ENCODE results near the gene PANX2. TPM values are rescaled to one million over a fixed set of nuclear protein-coding genes. Genes with fewer than 3 reads are reported as not detected.

Gene PANX2
- total and polyA plus RNA-seq, 2 of the 13 experiments (the other 11 are each of a cell fraction or from before 2014, with no cell fraction given), result 0.15 to 1.1 TPM

DNA sequence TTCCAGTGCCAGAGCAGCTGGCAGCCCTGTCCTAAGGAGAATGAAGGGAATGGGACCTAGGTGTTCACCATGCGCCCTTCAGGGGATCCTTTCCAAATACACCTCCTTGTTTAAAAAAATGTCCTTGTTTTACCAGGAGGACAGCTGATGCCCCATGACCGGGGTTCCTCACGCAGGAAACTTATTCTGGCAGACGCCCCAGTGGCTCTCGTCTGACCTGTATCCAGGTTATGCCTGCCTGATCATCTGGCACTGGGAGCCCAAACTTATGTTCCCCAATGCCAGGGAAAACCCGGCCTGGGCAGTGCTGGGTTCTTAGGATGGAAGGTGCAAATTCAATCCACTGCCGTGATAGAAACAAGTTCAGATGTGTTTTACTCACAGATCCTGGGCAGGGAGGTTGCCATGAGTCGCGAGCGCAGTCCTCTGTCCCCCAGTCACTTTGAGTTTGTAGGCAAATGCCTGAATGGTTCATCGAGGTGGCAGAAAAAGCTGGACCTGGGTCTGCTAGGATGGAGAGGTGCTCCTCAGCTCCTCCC, 49.3 kb upstream of the PANX2 start (continued):
- TF ChIP-seq, protein P1, sequence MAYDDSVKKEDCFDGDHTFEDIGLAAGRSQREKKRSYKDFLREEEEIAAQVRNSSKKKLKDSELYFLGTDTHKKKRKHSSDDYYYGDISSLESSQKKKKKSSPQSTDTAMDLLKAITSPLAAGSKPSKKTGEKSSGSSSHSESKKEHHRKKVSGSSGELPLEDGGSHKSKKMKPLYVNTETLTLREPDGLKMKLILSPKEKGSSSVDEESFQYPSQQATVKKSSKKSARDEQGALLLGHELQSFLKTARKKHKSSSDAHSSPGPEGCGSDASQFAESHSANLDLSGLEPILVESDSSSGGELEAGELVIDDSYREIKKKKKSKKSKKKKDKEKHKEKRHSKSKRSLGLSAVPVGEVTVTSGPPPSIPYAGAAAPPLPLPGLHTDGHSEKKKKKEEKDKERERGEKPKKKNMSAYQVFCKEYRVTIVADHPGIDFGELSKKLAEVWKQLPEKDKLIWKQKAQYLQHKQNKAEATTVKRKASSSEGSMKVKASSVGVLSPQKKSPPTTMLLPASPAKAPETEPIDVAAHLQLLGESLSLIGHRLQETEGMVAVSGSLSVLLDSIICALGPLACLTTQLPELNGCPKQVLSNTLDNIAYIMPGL (CRISPR knock-in tag; IDR thresholded peaks at IDR 0.05; ENCODE audit: borderline replicate concordance in 1 of 2, low read depth in 1 of 2), result no peak
- TF ChIP-seq SP2 (CRISPR knock-in tag; IDR thresholded peaks at IDR 0.05) (no peak), MTA3 (CRISPR knock-in tag; IDR thresholded peaks at IDR 0.05) (no peak), MYNN (CRISPR knock-in tag; IDR thresholded peaks at IDR 0.05; ENCODE audit: low read depth) (no peak), KDM5B (CRISPR knock-in tag; IDR thresholded peaks at IDR 0.05; ENCODE audit: borderline replicate concordance) (no peak)

DNA sequence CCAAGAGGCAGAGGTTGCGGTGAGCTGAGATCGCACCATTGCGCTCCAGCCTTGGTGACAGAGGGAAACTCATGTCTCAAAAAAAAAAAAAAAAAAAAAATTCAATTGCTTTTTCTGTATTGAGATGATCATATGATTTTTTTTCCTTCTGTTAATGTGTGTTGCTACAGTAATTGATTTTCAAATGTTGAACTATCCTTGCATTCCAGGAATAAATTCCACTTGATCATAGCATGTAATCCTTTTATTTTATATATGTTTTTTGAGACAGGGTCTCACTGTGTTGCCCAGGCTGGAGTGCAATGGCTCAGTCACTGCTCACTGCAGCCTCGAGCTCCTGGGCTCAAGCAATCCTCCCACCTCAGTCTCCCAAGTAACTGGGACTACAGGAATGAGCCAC, 47.4 kb upstream of the PANX2 start:
- Histone ChIP-seq H3K27ac (ENCODE audit: extremely low read length, insufficient read depth, low read length) (no peak overlapping the region), H3K36me3 (replicated peaks in 1 of 2; ENCODE audit: control insufficient read depth in 1 of 2, insufficient read depth in 2 of 2, low read length in 2 of 2) (no peaks in the 10 kb centered on the region), H3K4me3 (replicated peaks in 1 of 3; ENCODE audit: insufficient read depth in 1 of 3, low read depth in 2 of 3, low read length in 3 of 3) (no peak overlapping the region), H3K4me2 (ENCODE audit: low read depth, low read length) (no peak overlapping the region), H3K27me3 (ENCODE audit: control insufficient read depth in 1 of 2, insufficient read depth in 2 of 2, low read length in 2 of 2) (peaks cover 5 to 57% of the 10 kb centered on the region in 2 experiments; a peak in 4 of 5 replicates), H3K9ac (ENCODE audit: insufficient read depth, low read depth, low read length) (no peak overlapping the region), H4K20me1 (ENCODE audit: insufficient read depth, low read length) (no peaks in the 10 kb centered on the region), H2AFZ (ENCODE audit: low read length) (no peak overlapping the region), H3K79me2 (ENCODE audit: insufficient read depth, low read length) (no peaks in the 10 kb centered on the region), H3K9me3 (ENCODE audit: low read length) (no peaks in the 10 kb centered on the region), H3K4me1 (ENCODE audit: insufficient read depth, low read length) (peaks cover 22% of the 10 kb centered on the region)
- no peak for FAIRE-seq
- POLR2A ChIA-PET, result no interaction called here
- in situ Hi-C loops (cut with HindIII; ENCODE audit: extremely low pct_ligation_motif_present, low pct_unique_long_range_greater_than_20kb), result no loop called here
- no peak for DNase-seq (ENCODE audit: low spot score)
- no TSS peak for BruUV-seq (replicated peaks)
- ATAC-seq, result no peak
- WGBS (ENCODE audit: low lambda C conversion rate), result 69% methylated on average over 4 of the region's 4 CpGs
- intact Hi-C loops (cut with micrococcal nuclease; ENCODE audit: unreplicated experiment), result no loop called here
- CTCF ChIA-PET (ENCODE audit: low intra/inter-chr PET ratio, low total read pairs), result no interaction called here
- TF ChIP-seq ATF7 (IDR thresholded peaks at IDR 0.05) (no peak), ATF7 (CRISPR knock-in tag; IDR thresholded peaks at IDR 0.05) (no peak), ZNF512 (CRISPR knock-in tag; IDR thresholded peaks at IDR 0.05) (no peak), CREBL2 (CRISPR knock-in tag; IDR thresholded peaks at IDR 0.05; ENCODE audit: borderline replicate concordance) (no peak), SAFB2 (CRISPR knock-in tag; IDR thresholded peaks at IDR 0.05; ENCODE audit: borderline replicate concordance, low read depth) (no peak), NR2F2 (IDR thresholded peaks at IDR 0.05; ENCODE audit: borderline replicate concordance, low read depth) (no peak)
- TF ChIP-seq, protein P2, sequence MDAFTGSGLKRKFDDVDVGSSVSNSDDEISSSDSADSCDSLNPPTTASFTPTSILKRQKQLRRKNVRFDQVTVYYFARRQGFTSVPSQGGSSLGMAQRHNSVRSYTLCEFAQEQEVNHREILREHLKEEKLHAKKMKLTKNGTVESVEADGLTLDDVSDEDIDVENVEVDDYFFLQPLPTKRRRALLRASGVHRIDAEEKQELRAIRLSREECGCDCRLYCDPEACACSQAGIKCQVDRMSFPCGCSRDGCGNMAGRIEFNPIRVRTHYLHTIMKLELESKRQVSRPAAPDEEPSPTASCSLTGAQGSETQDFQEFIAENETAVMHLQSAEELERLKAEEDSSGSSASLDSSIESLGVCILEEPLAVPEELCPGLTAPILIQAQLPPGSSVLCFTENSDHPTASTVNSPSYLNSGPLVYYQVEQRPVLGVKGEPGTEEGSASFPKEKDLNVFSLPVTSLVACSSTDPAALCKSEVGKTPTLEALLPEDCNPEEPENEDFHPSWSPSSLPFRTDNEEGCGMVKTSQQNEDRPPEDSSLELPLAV (CRISPR knock-in tag; conservative IDR thresholded peaks at IDR 0.05; ENCODE audit: low read depth), result no peak
- TF ChIP-seq, protein P3, sequence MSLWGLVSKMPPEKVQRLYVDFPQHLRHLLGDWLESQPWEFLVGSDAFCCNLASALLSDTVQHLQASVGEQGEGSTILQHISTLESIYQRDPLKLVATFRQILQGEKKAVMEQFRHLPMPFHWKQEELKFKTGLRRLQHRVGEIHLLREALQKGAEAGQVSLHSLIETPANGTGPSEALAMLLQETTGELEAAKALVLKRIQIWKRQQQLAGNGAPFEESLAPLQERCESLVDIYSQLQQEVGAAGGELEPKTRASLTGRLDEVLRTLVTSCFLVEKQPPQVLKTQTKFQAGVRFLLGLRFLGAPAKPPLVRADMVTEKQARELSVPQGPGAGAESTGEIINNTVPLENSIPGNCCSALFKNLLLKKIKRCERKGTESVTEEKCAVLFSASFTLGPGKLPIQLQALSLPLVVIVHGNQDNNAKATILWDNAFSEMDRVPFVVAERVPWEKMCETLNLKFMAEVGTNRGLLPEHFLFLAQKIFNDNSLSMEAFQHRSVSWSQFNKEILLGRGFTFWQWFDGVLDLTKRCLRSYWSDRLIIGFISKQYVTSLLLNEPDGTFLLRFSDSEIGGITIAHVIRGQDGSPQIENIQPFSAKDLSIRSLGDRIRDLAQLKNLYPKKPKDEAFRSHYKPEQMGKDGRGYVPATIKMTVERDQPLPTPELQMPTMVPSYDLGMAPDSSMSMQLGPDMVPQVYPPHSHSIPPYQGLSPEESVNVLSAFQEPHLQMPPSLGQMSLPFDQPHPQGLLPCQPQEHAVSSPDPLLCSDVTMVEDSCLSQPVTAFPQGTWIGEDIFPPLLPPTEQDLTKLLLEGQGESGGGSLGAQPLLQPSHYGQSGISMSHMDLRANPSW (CRISPR knock-in tag; IDR thresholded peaks at IDR 0.05; ENCODE audit: borderline replicate concordance), result no peak

Measured in HepG2 (cell line).